GM21619 (cell line): ENCODE data around the gene STOML1.
"Not testable (repeated sequence)": the region's sequence is repeated elsewhere in the genome, so short reads cannot be mapped to it uniquely, and the experiment has no call there.

ENCODE experiments used
- ATAC-seq: cut with Tn5 transposase; IDR thresholded peaks from one replicate; pipeline ENCODE4 v1.9.1; 2021; ENCODE audit not compliant: unreplicated experiment

Gene STOML1

GRCh38 chr15:73948982-73949381 lies 43.1 kb downstream of the STOML1 start:
- ATAC-seq: no peak

GRCh38 chr15:73948396-73948795 lies 43.7 kb downstream of the STOML1 start:
- ATAC-seq: no peak

GRCh38 chr15:73947651-73948050 lies 44.4 kb downstream of the STOML1 start:
- ATAC-seq: no peak

GRCh38 chr15:73946795-73947370 lies 45.2 kb downstream of the STOML1 start:
- no peak for ATAC-seq

- no peak for ATAC-seq
Measured at GRCh38 chr15:73946046-73946721, 45.9 kb downstream of the STOML1 start.

GRCh38 chr15:73945130-73945508 lies 47.0 kb downstream of the STOML1 start:
- no peak for ATAC-seq

GRCh38 chr15:73944161-73945129 lies 47.6 kb downstream of the STOML1 start:
- ATAC-seq: no peak

GRCh38 chr15:73942751-73943270 lies 49.3 kb downstream of the STOML1 start:
- ATAC-seq: no peak

GRCh38 chr15:73941871-73942635 lies 50.0 kb downstream of the STOML1 start:
- ATAC-seq: no peak

- no peak for ATAC-seq
Measured at GRCh38 chr15:73941449-73941848, 50.6 kb downstream of the STOML1 start.

- ATAC-seq: no peak
Measured at GRCh38 chr15:73941044-73941443, 51.1 kb downstream of the STOML1 start.

GRCh38 chr15:73940061-73940981 lies 51.8 kb downstream of the STOML1 start:
- ATAC-seq: no peak

- ATAC-seq: no peak
Measured at GRCh38 chr15:73939138-73939537, 53.0 kb downstream of the STOML1 start.

GRCh38 chr15:73938516-73938915 lies 53.6 kb downstream of the STOML1 start:
- not testable (repeated sequence) for ATAC-seq

- no peak for ATAC-seq
Measured at GRCh38 chr15:73937726-73938125, 54.4 kb downstream of the STOML1 start.

GRCh38 chr15:73937296-73937695 lies 54.8 kb downstream of the STOML1 start:
- ATAC-seq: no peak

GRCh38 chr15:73936588-73937290 lies 55.4 kb downstream of the STOML1 start:
- ATAC-seq: no peak

- ATAC-seq: no peak
Measured at GRCh38 chr15:73936181-73936580, 55.9 kb downstream of the STOML1 start.

GRCh38 chr15:73935547-73935946 lies 56.5 kb downstream of the STOML1 start:
- ATAC-seq: no peak
